ENCODE results near the gene ZNF407. TPM values are rescaled to one million over a fixed set of nuclear protein-coding genes. Genes with fewer than 3 reads are reported as not detected.

Gene ZNF407
- total RNA-seq, 2 donors from 2014 or later: 13.4 to 14.1 TPM

DNA sequence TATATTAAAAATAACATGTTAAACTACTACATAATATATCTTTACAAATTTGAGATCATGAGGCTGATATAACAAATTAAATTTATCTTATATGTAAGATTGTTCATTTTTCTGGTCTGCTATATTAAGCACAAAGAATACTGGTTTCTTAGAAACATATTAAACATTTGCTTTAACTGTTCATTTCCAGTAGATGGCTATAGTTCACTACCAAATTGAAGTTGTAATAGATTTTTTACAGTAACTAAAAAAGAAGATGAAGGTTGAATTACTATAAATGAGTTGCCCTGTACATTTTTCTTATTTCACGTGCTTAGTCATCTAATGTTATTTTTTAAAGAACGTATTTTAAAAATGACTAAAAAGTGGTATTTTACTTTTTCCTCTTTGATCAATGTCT lies 57.0 kb downstream of the ZNF407 start:
- no peak for DNase-seq (ENCODE audit: low spot score)
- intact Hi-C loops (cut with DNase I): loop anchor here in 1 of 2 donors (10.0 kb wide), 1 partner anchor 1690 kb away; no protein-coding TSS in a partner anchor

DNA sequence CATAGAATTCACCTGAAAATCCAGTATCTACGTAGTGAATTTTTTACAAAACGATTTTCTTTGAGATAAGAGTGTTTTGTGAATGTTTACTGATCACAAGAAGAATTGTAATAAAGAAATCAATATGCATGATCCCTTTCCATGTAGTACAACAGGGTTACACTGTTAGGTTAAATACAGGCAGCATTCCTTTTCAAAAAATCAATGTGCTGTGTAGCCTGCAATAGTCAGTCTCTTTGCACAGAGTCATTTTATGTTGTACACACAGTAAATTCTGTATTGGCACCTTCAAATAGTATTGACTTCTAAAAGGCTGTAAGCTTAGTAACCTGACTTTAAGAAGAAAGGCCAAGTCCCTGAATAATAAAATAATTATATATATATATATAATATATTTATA lies 63.3 kb downstream of the ZNF407 start:
- intact Hi-C loops (cut with DNase I): loop anchor here in 1 of 2 donors (5.0 kb wide), 1 partner anchor 1261 kb away; no protein-coding TSS in a partner anchor
- no peak for DNase-seq (ENCODE audit: low spot score)

DNA sequence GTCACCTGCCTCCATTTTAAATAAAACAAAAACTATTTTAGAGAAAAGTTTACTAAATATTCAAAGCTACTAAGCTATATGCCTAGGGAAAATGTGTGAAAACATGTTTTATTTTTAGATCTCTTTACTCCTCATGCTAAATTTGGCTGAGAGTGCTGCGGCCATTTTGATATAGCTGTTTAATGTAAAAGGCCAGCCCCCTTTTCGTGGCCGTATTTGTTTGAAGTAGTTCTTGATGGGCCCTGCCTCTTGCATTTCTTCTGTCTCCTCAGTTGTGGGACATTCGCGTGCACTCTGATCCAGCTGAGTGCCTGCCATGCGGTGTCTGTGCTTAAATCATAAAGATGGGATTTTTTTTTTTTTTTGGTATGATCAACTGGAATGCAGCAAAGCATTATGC lies 64.0 kb downstream of the ZNF407 start:
- intact Hi-C loops (cut with DNase I): loop anchor here in 1 of 2 donors (5.0 kb wide), 1 partner anchor 1261 kb away; no protein-coding TSS in a partner anchor
- no peak for DNase-seq (ENCODE audit: low spot score)

DNA sequence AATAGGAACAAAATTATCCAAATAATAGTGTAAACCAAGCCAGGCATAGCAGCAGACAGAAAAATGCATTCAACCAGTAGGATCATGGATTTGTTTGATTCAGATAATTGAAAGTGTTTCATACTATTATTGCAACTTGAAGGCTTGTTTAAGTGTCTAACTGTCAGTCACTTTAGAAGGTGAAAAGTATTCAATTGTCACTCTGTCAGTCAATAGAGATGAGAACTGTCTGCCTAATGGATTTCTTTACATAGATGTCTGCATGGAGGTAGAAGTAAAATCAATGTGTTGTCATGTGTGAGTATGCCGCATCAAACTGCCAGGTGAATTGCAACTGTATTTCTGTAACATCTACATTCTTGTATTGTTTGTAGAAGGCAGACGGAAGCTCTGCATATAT lies 65.0 kb downstream of the ZNF407 start:
- DNase-seq (ENCODE audit: low spot score): no peak
- intact Hi-C loops (cut with DNase I): loop anchor here in 1 of 2 donors (5.0 kb wide), 1 partner anchor 1260 kb away; no protein-coding TSS in a partner anchor

DNA sequence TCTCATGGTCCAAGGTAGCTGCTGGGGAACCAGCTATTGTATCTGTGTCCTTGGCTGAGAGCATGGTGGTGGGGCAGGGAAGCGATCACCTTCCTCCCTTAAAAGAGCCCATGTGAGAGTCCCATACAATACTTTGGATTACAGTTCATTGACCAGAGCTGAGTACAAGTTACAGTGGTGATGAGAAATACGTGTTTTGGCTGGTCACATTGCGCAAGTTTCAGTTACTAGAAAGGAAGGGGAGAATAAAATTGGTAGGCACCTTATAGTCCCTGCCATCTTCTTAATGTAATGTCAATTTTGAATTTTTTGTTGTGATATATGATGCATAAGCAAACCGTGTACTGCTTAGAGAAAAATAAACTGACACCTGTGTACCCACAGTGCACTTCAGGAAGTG lies 67.7 kb downstream of the ZNF407 start:
- no peak for DNase-seq (ENCODE audit: low spot score)
- intact Hi-C loops (cut with DNase I): no loop called here

DNA sequence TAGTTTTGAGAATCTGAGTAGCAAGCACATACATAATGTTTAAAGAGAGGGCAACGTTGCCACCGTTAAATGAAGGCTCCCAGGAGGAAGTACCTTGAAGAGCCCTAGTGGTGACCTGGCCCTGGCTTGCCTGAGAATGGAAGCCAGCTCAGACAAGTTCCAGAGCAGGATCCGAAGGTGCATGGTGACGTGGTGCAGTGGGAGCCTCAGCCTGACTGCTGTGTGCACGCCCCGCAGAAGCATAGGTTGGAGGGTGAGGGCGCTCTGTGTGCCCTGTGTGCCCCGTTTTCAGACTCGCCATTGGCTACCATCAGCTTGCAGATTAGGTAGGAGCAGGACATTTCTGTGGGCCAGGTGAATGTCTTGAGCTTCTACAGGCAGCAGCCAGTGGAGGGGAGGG lies 68.2 kb downstream of the ZNF407 start:
- no peak for DNase-seq (ENCODE audit: low spot score)
- intact Hi-C loops (cut with DNase I): no loop called here

DNA sequence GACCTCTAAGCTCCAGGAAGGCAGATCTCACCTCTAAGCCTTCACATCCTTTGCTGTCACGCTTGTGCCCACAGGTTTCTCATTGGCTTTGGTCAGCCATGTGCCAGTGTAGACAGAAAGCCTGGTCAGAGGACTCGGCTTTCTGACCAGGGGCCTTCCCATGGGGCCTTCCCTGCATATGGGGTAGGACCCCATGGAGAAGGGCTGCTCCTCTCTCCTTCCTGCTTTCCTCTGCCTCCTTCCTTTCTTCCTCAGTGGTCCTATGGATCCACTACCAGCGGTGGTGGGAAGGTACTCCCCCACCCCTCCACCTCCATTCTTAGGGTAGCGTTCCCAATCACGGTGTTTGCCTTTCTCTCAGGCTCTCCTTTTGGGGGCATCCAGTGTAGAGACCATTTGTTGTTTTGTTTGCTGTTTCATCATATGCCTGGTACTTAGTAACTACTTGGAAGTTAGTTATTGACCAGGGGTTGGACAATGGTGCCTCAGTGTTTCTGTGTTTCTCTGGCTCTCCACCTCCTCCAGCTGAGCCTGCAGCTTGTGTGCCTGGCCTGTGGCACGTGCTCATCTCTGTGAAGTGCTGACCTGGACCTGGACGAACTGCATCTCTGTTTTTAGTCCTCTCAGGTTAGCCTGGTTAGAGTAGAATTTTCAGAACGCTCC lies 71.6 kb downstream of the ZNF407 start:
- DNase-seq (ENCODE audit: low spot score): no peak
- intact Hi-C loops (cut with DNase I): no loop called here

DNA sequence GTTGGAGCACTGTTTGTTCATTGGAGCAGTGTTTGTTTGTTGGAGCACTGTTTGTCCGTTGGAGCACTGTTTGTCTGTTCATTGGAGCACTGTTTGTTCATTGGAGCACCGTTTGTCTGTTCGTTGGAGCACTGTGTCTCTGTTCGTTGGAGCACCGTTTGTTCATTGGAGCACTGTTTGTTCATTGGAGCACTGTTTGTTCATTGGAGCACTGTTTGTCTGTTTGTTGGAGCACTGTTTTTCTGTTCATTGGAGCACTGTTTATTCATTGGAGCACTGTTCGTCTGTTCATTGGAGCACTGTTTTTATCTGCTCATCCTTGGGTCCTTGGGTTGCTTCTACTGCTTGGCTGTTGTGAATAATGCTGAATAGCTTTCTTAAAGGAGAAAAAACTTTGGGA lies 74.7 kb downstream of the ZNF407 start:
- intact Hi-C loops (cut with DNase I): no loop called here
- DNase-seq (ENCODE audit: low spot score): no peak

DNA sequence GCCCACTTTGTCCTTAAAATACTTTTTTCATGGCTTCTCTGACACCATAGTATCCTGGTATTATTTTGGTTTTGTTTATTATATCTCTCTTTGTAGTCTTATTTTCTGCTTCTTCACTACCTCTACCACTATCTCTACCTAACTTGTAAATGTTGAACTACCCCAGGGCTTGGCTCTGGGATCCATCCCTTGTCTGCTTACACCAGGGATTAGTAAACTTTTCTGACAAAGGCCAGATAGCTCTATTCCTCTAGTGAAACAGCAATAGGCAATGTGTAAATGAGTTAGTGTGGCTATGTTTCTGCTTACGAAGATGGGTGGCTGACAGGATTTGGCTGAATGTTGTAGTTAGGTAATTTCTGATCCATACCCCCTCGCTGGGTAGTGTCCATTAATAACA lies 76.8 kb downstream of the ZNF407 start:
- DNase-seq (ENCODE audit: low spot score): no peak
- intact Hi-C loops (cut with DNase I): no loop called here

DNA sequence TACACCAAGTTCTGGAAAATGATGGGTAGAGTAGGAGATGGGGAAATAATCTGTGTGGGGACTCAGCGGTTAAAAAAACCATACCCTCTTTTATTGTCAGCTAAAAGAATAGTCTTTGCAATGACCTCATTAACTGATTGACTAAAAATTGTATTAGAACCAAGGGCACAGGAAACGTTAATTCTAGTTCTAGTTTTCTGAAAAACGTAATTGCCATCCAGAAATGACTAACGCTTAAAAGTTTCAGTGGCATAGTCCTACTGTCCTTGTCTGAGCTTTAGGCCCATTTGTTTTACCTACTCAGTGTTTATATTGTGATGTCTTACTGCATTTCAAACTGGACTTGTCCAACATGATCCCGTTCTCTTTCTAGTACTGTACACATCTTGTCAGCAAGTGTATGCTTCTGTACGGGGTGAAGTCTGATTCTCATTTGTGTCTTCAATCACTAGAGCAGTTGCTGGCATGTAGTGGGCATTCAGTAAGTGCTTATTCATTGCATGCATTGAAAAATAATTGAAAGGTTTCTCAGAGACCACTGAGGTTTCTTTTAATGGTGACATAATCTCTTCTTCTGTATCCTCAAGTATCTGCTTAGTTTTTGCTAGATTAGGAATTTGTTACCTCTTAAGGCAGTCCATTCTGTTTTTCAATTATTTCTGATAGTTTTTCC lies 81.5 kb downstream of the ZNF407 start:
- DNase-seq (ENCODE audit: low spot score): no peak
- intact Hi-C loops (cut with DNase I): no loop called here

DNA sequence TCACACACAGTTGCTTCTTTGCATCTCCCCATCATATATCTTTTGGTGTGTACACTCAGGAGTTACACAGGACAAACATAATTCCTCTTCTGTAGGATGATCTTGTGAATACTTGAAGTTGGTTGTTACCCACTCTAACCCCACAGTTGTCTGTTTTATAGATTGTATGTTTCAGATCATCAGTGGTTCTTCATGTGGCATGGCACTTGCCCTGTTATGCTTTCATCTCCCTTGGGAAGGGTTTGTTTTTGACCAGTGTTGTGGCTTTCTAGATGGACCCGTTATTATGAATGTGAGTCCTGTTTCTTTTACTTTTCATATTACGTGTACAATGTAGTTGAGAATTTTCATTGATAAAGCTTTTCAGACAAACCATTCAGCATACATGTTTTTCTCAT lies 82.0 kb downstream of the ZNF407 start:
- intact Hi-C loops (cut with DNase I): no loop called here
- DNase-seq (ENCODE audit: low spot score): no peak

DNA sequence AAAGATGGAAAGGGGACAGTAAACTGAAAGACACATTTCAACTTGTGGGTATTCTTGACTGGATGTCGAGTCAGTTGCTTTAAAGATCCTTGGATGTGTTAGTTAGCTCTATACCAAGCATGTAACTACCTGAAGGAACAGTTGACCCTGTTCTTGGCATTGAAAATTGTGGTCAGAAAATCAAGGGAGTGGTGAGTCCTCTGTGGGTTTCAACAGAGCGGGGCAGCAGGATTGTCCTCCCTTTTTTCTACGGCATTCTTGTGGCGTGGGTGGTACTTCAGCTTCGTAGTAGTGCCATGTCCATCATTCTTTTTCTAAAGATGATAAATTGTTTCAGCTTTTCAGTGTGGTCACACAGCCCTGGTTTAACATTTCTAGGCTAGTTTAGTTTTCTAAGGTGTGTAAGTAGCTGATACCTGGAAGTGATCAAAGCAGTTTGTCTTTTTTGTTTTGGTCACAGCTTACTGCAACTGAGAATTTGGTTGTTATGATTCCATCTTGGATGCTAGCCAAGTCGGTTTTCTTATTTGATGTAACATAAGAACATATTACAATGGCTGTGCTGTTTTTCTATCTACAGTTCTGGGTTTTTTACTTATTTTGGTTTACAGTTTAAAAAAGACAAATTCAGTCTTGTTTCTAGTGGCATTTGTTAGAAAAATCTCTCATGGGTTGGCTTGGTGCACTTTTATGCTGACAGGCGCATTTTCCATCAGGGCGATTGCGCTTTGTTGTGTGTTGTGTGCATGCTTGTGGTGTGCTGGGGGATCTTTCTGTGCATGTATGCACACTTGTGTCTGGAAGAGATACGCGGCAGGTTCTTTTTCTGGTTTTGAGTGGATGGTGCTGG lies 84.7 kb downstream of the ZNF407 start:
- DNase-seq (ENCODE audit: low spot score): no peak
- intact Hi-C loops (cut with DNase I): no loop called here

DNA sequence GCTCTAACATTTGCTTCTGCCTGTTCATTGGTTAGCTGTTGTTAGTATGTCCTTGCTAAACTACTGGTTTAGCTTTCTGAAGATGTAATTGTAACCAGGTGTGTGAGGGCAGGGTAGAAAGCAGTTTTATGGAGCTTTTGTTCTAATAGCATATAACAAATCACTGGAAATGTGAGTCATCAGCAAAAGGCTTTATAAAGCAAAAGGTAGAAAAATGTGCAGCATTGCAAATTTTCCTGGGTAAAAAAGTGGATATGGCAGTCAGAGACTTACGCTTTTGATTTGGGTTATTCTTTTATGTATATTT lies 85.3 kb downstream of the ZNF407 start:
- no peak for DNase-seq (ENCODE audit: low spot score)
- intact Hi-C loops (cut with DNase I): no loop called here

DNA sequence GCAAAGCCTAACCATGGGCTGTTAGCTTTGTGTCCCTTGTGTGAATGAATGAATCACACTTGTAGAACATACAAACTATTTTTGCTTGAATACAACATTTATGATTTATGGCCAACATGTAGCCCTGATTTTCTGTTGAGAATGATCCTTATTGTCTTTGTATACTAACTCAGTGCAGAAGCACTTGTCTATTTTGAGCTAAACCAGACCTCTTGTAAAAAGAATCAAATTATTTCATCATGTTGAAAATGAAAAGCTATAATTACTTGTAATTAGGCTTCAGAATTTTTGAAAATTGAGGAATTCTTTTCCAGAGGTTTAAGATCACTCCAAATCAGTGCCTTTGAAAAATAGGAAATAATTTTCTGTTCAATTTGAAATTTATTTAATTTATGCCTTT lies 85.9 kb downstream of the ZNF407 start:
- intact Hi-C loops (cut with DNase I): no loop called here

DNA sequence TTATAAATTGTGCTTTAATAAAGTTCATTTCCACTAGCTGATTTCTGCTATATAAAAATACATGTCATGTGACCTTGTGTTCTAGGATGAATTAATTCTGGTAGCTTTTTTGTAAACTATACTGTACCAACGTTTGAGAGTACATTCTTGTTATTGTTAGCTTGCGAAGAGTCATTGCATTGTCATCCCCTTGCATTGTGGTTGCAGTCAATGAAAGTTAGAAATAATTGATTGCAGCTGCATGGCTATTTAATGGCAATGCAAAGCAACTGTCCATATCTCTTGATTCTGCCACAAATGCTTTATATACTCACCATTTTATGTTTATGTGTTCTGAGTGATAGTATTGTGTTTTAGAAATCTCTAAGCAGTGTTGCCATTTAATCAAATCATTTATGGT lies 91.6 kb downstream of the ZNF407 start:
- intact Hi-C loops (cut with DNase I): loop anchor here in 1 of 2 donors (2.0 kb wide), 1 partner anchor 18 kb away; no protein-coding TSS in a partner anchor
- no peak for DNase-seq (ENCODE audit: low spot score)

More for the DNA sequence above, 85.9 kb downstream of the ZNF407 start:
- DNase-seq (ENCODE audit: low spot score): no peak

DNA sequence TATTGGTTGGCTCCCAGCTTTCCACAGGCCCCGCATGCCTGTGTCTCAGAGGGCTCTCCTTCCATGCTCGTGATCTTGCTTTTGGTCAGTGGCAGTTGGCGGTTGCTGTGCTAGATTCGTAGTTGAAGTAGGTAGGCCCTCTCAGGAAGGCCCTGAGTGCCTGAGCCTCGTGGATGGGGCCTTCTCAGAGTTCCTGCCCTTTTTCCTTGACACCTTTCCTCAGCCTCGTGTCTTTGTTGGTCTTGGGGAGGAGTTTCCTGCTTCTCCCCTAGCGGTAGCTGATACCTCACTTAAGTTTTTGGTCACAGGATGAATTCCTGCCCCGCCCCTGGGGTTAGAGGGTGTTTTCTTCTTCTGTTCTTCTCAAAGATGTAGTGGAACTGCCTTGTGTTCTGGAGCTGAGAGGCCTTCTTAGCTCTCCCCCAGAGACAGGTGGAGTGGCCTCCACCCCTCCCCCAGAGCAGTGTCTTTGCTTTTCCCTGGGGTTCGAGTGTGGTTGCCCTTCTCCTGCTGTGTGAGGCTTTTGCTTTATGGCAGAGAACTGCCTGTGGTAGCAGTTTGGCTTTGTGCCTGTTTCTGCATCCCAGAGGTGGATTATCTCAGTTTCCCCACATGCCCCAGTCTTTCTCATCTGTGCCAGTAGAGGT lies 94.8 kb downstream of the ZNF407 start:
- DNase-seq (ENCODE audit: low spot score): no peak

DNA sequence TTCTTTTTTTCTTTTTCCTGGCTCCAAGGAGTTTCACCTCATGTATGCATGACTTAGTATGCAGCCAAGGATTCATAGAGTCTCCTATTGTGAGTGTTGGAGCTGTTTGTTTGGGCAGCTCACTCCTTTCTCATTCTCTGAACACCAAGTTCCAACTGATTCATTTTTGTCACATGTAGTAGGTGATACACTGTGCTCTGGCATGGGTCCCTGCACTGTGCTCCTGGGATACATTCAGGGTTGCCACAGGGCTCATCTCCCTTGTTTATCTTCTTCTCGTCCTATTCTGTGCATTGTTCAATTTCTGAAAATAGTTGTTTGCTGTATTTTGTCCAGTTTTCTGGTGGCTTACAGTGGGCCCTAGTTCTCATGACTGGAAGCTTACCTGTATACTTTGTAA lies 96.8 kb downstream of the ZNF407 start:
- no peak for DNase-seq (ENCODE audit: low spot score)
- intact Hi-C loops (cut with DNase I): no loop called here

More for the DNA sequence above, 94.8 kb downstream of the ZNF407 start:
- intact Hi-C loops (cut with DNase I): no loop called here

DNA sequence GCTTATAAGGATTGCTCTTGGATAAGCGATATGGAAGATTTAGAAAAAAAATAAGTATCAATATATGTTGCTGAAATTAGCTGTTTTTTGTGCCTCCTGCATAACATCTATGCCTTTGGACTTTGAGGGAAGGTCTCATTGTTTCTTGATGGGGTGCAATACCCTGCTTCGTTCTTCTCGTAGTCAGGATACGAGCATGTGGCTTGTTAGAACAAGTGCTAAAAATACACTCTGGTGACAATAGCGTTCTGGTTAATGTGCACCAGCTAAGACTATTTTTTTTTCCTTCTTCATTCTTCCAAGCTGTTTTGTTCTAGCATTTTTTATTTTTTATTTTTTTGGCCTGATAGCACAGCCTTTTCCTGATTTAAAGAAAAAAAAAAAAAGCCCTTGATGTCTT lies 97.5 kb downstream of the ZNF407 start:
- intact Hi-C loops (cut with DNase I): no loop called here
- no peak for DNase-seq (ENCODE audit: low spot score)

DNA sequence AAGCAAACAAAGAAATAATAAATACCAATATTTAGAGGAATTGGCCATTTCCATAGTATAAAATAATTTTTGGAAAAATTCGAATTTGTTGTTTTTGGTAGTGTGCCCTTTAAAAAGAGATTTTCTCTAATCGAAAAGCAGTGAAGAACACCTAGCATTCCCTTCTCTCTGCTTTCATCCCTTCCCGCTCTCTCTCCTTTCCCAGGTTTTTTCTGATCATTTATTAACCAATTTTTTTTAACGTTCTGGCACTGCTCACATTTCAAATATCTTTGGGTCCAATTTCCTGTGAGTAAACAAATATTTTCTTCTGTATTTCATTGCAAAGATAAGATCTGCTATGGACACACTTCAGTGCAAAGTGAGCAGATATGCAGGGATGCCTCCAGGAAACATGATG lies 101.2 kb downstream of the ZNF407 start:
- DNase-seq (ENCODE audit: low spot score): no peak
- intact Hi-C loops (cut with DNase I): no loop called here

DNA sequence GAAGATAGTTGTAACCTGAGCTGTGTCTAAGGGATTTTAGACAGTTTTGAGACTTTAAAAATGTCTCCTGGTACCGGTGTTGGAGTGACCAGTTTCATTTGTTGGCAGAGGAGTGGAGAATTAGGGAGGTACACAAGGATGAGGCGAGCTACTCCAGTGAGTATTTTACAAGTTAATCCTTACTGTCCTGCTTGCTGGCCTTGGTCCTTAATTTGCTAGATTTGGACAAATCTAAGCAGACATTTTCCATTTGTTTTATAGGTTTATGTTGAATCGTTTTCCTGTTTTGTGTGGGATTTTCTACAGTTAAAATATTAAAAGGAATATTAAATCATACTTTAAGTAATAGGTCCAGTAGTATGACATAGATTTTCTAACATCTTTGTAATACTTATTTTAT lies 101.8 kb downstream of the ZNF407 start:
- no peak for DNase-seq (ENCODE audit: low spot score)
- intact Hi-C loops (cut with DNase I): no loop called here

Measured in posterior vena cava (tissue), 2 donors.